Measurements from ENCODE around the gene SLC16A2.

DNA sequence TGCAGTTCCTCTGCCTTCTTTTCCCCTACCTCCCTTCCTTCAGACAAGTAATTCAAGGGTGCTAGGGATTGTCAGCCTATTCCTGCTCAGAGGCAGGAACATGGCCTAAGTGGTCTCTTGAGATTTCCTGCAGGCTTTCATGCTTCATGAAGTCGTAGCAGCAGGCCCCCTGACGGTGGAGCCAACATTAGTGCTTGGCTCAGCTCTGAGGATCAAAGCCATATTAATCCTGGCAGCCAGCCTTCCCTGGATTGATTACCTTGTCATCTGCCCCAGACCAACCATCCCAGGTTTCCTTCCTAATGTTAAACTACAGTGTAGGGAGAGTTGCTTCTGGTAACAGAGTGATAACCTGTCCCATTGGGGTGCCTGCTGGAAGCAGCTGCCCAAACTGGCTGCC is 84.1 kb downstream of the SLC16A2 start:
- TF ChIP-seq, protein P1, sequence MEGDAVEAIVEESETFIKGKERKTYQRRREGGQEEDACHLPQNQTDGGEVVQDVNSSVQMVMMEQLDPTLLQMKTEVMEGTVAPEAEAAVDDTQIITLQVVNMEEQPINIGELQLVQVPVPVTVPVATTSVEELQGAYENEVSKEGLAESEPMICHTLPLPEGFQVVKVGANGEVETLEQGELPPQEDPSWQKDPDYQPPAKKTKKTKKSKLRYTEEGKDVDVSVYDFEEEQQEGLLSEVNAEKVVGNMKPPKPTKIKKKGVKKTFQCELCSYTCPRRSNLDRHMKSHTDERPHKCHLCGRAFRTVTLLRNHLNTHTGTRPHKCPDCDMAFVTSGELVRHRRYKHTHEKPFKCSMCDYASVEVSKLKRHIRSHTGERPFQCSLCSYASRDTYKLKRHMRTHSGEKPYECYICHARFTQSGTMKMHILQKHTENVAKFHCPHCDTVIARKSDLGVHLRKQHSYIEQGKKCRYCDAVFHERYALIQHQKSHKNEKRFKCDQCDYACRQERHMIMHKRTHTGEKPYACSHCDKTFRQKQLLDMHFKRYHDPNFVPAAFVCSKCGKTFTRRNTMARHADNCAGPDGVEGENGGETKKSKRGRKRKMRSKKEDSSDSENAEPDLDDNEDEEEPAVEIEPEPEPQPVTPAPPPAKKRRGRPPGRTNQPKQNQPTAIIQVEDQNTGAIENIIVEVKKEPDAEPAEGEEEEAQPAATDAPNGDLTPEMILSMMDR (IDR thresholded peaks at IDR 0.05 in 4 of 5, conservative IDR thresholded peaks at IDR 0.05 in 1 of 5), result no peak
- TF ChIP-seq POLR2A (IDR thresholded peaks at IDR 0.05), result no peak

Measured in gastrocnemius medialis (tissue), 4 donors.